K562 (cell line): Measurements from ENCODE around the gene IGF2BP3. TPM values are rescaled to one million over a fixed set of nuclear protein-coding genes. Genes with fewer than 3 reads are reported as not detected.

Experiments
- CC2D1A ChIP-seq: fragments of 450-650 bp; IDR thresholded peaks from 2 replicates; pipeline ENCODE4 v1.6.1; 2017; ENCODE audit warnings: mild to moderate bottlenecking
- GABPB1 ChIP-seq: sonication (generic); formaldehyde crosslinking; IDR thresholded peaks from 2 replicates; pipeline ENCODE4 v1.8.0; 2022; ENCODE audit warnings: mild to moderate bottlenecking, missing genetic modification reagents
- MAFK ChIP-seq: IDR thresholded peaks from 2 replicates; pipeline ENCODE4 v1.6.1; 2011; ENCODE audit warnings: low read length, improper control_type of control experiment
- MYNN ChIP-seq, 2 experiments: sonication (generic); formaldehyde crosslinking in 1 of 2; IDR thresholded peaks; 2 replicates each; pipeline versions ENCODE4 v1.5.0 to v1.6.1; 2016 to 2020; ENCODE audit warnings: antibody characterized with exemption in 1 of 2, missing genetic modification reagents in 1 of 2
- NRF1 ChIP-seq, 2 experiments: fragments of 450-650 bp; IDR thresholded peaks in 1 of 2; conservative IDR thresholded peaks in 1 of 2; 2 replicates each; pipeline ENCODE4 v1.6.1; 2014; ENCODE audit warnings: mild to moderate bottlenecking in 2 of 2
- POLR2G ChIP-seq: fragments of 200-400 bp; formaldehyde crosslinking; IDR thresholded peaks from 2 replicates; pipeline ENCODE4 v1.6.1; 2017; ENCODE audit warnings: low read depth, mild to moderate bottlenecking, antibody characterized with exemption, low read length, moderate library complexity
- RBM22 ChIP-seq: fragments of 200-400 bp; formaldehyde crosslinking; IDR thresholded peaks from 2 replicates; pipeline ENCODE4 v1.6.1; 2018; ENCODE audit warnings: low read length, low read depth; ENCODE audit not compliant: poor library complexity, severe bottlenecking
- SMAD3 ChIP-seq: fragments of 450-650 bp; formaldehyde crosslinking; conservative IDR thresholded peaks from 2 replicates; pipeline ENCODE4 v1.4.0; 2020; ENCODE audit warnings: mild to moderate bottlenecking
- TAL1 ChIP-seq: fragments of 450-650 bp; IDR thresholded peaks from 2 replicates; pipeline ENCODE4 v1.6.1; 2016; ENCODE audit warnings: mild to moderate bottlenecking
- ZC3H4 ChIP-seq: sonication (generic); formaldehyde crosslinking; IDR thresholded peaks from 2 replicates; pipeline ENCODE4 v1.9.0; 2021; ENCODE audit warnings: missing genetic modification reagents, borderline replicate concordance
- polyA plus RNA-seq, 8 experiments: library from polyadenylated mRNA; depleted of rRNA in 4 of 8; stranded (reverse) in 5 of 8; unstranded in 3 of 8; fragments of >200 nt; fragmentation: Nextera tagmentation in 2 of 8; fragmentation: Illumina TruSeq in 1 of 8; extraction: Ambion mirVana in 2 of 8; extraction: Trizol in 1 of 8; gene quantifications; 2 replicates each; pipeline versions ENCODE4 v1.2.1 to v1.2.3, GENCODE V29; 2011 to 2014; ENCODE audit warnings: inconsistent platforms in 1 of 8, missing spikeins in 1 of 8
- total RNA-seq, 7 experiments: library from RNA; depleted of rRNA in 6 of 7; stranded (reverse); fragments of >200 nt in 6 of 7; fragmentation: Illumina TruSeq in 2 of 7; extraction: Trizol in 2 of 7; gene quantifications; 2 replicates each; pipeline versions ENCODE4 v1.2.1 to v1.2.3, GENCODE V29; 2011 to 2021; ENCODE audit warnings: low replicate concordance in 1 of 7
- TF ChIP-seq, protein P1 (sequence below), 2 experiments: fragments of 450-650 bp; IDR thresholded peaks; 2 replicates each; pipeline ENCODE4 v1.6.1; 2016
- TF ChIP-seq, protein P2 (sequence below): fragments of 200-800 bp; sonication (Bioruptor generic); IDR thresholded peaks from 2 replicates; pipeline ENCODE4 v1.6.1; 2017; ENCODE audit warnings: missing genetic modification characterization, missing compliant biosample characterization
- TF ChIP-seq, protein P3 (sequence below): fragments of 200-800 bp; sonication (Bioruptor generic); IDR thresholded peaks from 2 replicates; pipeline ENCODE4 v1.6.1; 2017; ENCODE audit warnings: missing genetic modification characterization, missing compliant biosample characterization
- TF ChIP-seq, protein P4 (sequence below): sonication (generic); formaldehyde crosslinking; IDR thresholded peaks from 2 replicates; pipeline ENCODE4 v1.8.0; 2022; ENCODE audit warnings: mild to moderate bottlenecking, missing genetic modification reagents
- TF ChIP-seq, protein P5 (sequence below): fragments of 250-450 bp; sonication (Bioruptor Pico); IDR thresholded peaks from 2 replicates; pipeline ENCODE4 v1.5.0; 2021; ENCODE audit warnings: mild to moderate bottlenecking, moderate library complexity

IGF2BP3 gene
- total and polyA plus RNA-seq, 9 of the 15 experiments (the other 6 are each of a cell fraction or from before 2014, with no cell fraction given): 8.4 to 88.1 (median 61.2) TPM

DNA sequence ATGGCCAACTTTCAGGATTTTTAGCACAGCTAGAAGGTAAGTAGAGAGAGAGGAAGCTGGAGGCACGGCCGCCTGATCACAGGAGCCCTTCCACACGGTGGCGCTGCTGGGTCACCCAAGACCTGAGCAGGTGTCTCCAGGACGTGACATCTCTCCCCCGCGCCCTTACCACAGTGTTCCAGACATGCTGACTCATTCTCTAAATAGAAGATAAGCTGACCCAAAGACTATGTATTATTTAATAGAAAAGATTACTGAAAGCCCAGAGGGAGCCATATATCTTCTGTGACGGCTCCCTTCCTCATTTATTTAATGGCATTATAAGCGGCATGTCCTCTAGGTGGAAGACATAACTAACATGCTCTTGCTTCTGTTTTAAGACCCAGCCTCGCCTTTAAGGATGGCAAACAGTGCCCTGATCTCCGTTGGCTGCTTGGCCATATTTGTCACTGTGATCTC is 197.1 kb downstream of the IGF2BP3 start (continued):
- TF ChIP-seq ZC3H4 (CRISPR knock-in tag) (no peak), MYNN (IDR thresholded peaks at IDR 0.05) (no peak; the same call in 1 of the 2 replicates), MYNN (CRISPR knock-in tag; IDR thresholded peaks at IDR 0.05) (no peak), MAFK (peak; percentile 89), NRF1 (conservative IDR thresholded peaks at IDR 0.05 in 1 of 2, IDR thresholded peaks at IDR 0.05 in 1 of 2) (0 out of 4 replicates have a peak, but pooled peaks of 1 of the 2 experiments have one; percentile 20), RBM22 (no peak), GABPB1 (CRISPR knock-in tag) (peak; percentile 67), POLR2G (no peak), SMAD3 (0 out of 2 replicates have a peak, but pooled peaks have one; percentile 26), CC2D1A (0 out of 2 replicates have a peak, but pooled peaks have one; percentile 69), TAL1 (peak; percentile 53; the same call in 1 of the 2 replicates)
- TF ChIP-seq, protein P1, sequence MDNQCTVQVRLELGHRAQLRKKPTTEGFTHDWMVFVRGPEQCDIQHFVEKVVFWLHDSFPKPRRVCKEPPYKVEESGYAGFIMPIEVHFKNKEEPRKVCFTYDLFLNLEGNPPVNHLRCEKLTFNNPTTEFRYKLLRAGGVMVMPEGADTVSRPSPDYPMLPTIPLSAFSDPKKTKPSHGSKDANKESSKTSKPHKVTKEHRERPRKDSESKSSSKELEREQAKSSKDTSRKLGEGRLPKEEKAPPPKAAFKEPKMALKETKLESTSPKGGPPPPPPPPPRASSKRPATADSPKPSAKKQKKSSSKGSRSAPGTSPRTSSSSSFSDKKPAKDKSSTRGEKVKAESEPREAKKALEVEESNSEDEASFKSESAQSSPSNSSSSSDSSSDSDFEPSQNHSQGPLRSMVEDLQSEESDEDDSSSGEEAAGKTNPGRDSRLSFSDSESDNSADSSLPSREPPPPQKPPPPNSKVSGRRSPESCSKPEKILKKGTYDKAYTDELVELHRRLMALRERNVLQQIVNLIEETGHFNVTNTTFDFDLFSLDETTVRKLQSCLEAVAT (IDR thresholded peaks at IDR 0.05): no peak
- TF ChIP-seq, protein P2, sequence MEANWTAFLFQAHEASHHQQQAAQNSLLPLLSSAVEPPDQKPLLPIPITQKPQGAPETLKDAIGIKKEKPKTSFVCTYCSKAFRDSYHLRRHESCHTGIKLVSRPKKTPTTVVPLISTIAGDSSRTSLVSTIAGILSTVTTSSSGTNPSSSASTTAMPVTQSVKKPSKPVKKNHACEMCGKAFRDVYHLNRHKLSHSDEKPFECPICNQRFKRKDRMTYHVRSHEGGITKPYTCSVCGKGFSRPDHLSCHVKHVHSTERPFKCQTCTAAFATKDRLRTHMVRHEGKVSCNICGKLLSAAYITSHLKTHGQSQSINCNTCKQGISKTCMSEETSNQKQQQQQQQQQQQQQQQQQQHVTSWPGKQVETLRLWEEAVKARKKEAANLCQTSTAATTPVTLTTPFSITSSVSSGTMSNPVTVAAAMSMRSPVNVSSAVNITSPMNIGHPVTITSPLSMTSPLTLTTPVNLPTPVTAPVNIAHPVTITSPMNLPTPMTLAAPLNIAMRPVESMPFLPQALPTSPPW: peak; percentile 34; the same call in 1 of the 2 replicates
- TF ChIP-seq, protein P3, sequence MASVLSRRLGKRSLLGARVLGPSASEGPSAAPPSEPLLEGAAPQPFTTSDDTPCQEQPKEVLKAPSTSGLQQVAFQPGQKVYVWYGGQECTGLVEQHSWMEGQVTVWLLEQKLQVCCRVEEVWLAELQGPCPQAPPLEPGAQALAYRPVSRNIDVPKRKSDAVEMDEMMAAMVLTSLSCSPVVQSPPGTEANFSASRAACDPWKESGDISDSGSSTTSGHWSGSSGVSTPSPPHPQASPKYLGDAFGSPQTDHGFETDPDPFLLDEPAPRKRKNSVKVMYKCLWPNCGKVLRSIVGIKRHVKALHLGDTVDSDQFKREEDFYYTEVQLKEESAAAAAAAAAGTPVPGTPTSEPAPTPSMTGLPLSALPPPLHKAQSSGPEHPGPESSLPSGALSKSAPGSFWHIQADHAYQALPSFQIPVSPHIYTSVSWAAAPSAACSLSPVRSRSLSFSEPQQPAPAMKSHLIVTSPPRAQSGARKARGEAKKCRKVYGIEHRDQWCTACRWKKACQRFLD (CRISPR knock-in tag): no peak
- TF ChIP-seq, protein P4, sequence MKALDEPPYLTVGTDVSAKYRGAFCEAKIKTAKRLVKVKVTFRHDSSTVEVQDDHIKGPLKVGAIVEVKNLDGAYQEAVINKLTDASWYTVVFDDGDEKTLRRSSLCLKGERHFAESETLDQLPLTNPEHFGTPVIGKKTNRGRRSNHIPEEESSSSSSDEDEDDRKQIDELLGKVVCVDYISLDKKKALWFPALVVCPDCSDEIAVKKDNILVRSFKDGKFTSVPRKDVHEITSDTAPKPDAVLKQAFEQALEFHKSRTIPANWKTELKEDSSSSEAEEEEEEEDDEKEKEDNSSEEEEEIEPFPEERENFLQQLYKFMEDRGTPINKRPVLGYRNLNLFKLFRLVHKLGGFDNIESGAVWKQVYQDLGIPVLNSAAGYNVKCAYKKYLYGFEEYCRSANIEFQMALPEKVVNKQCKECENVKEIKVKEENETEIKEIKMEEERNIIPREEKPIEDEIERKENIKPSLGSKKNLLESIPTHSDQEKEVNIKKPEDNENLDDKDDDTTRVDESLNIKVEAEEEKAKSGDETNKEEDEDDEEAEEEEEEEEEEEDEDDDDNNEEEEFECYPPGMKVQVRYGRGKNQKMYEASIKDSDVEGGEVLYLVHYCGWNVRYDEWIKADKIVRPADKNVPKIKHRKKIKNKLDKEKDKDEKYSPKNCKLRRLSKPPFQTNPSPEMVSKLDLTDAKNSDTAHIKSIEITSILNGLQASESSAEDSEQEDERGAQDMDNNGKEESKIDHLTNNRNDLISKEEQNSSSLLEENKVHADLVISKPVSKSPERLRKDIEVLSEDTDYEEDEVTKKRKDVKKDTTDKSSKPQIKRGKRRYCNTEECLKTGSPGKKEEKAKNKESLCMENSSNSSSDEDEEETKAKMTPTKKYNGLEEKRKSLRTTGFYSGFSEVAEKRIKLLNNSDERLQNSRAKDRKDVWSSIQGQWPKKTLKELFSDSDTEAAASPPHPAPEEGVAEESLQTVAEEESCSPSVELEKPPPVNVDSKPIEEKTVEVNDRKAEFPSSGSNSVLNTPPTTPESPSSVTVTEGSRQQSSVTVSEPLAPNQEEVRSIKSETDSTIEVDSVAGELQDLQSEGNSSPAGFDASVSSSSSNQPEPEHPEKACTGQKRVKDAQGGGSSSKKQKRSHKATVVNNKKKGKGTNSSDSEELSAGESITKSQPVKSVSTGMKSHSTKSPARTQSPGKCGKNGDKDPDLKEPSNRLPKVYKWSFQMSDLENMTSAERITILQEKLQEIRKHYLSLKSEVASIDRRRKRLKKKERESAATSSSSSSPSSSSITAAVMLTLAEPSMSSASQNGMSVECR (CRISPR knock-in tag): no peak
- TF ChIP-seq, protein P5, sequence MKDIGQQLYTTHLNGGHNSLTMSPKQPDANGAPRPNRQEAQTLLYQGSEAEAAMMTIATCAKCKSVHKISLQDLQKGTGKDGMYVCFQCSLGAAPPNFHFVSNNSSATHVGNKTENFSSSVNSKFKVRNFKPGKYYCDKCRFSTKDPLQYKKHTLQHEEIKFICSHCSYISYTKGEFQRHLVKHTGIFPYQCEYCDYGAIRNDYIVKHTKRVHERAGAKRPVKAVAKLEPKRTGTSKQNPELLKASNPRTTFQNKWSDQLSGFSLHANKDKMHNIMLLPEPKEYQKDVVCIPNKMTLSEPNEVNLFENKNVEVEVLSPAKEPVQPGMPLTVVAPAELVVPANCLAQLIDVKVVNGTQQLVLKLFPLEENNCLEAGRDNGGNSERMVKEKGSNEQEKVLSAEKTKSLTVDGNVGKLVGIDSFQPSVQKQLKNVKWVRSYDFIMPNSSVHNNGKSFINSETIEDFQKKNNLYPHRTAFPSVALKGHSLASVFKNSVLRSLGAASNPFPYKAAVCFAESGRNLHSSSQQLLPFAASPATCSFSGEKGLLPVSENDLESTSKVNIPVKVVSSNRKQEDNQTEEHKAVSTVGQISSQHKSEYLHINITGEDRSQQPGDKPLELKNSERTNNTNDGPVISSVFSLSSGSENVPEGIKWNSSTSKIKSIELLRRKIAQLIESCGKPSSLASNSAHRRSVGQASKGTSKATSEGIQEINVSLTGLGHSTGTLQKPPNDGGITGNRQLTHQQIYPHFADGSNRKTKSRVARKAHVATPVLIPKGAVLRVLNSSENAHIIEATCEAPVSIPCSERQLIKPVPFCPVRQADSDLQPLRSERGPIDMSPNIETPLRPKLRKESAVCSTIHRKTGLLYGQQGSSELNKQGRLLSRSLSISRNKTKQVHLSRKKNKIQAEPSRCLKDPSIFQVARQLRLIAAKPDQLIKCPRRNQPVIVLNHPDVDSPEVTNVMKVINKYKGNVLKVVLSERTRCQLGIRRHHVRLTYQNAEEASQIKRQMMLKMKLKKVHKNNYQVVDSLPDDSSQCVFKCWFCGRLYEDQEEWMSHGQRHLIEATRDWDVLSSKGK: no peak
